ENCODE data around the gene NRIP2.

Gene NRIP2

GRCh38 chr12:2779281-2779680, 55.6 kb downstream of the NRIP2 start:
- no peak overlapping the region for H3K27ac ChIP-seq (replicated peaks)
- peaks cover 10% of the 10 kb centered on the region for H3K27me3 ChIP-seq (ENCODE audit: insufficient read depth, poor library complexity, severe bottlenecking)
- no peak for TF ChIP-seq POLR2AphosphoS5 (IDR thresholded peaks at IDR 0.05; ENCODE audit: low read depth)
- TF ChIP-seq SPI1 (IDR thresholded peaks at IDR 0.05; ENCODE audit: borderline replicate concordance, low read depth): no peak
- TF ChIP-seq REST (IDR thresholded peaks at IDR 0.05; ENCODE audit: insufficient replicate concordance, low read depth): no peak
- no peak for TF ChIP-seq GABPA (IDR thresholded peaks at IDR 0.05; ENCODE audit: low read depth)
- TF ChIP-seq CTCF (IDR thresholded peaks at IDR 0.05; ENCODE audit: insufficient read depth, low read length): no peak
- no peak for DNase-seq (ENCODE audit: low read depth in 1 of 2, low spot score in 1 of 2)
- H3K4me3 ChIP-seq (replicated peaks; ENCODE audit: insufficient read depth, low read length): no peak overlapping the region

DNA sequence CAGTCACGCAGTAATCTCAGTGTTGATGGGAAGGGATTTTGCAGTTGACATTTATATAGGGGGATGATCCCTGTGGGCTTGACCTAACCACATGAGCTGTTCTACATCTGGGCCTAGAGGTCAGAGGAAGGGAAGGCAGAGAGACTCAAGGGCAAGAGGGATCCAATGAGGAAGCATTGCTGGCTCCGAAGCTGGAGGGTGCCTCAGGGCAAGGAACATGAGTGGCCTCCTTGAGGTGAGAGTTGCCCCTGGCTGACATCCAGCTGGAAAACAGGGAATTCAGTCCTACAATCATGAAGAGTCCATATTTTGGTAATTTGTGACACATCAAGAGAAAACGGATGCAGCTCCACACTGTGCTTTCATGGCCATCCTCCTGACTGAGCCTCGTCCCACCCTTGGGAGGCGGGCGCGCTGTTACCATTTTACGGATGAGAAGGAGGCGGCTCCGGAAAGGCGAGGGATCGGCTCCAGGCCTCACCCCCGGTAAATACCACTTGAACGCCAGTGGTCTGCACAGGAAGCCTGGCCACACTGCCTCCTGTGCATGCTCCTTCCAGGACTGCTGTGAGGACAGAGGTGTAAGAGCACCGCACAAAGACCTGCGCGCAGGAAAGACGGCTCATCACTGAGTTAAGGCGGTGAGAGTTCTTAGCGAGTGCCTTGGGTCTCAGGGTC, 58.6 kb downstream of the NRIP2 start:
- no peak for DNase-seq (ENCODE audit: low read depth in 1 of 2, low spot score in 1 of 2)
- Histone ChIP-seq H3K4me3 (replicated peaks; ENCODE audit: insufficient read depth, low read length) (no peak overlapping the region), H3K27ac (replicated peaks) (no peak overlapping the region), H3K27me3 (ENCODE audit: insufficient read depth, poor library complexity, severe bottlenecking) (peaks cover 2% of the 10 kb centered on the region)
- TF ChIP-seq GABPA (IDR thresholded peaks at IDR 0.05; ENCODE audit: low read depth) (no peak), SPI1 (IDR thresholded peaks at IDR 0.05; ENCODE audit: borderline replicate concordance, low read depth) (no peak), CTCF (IDR thresholded peaks at IDR 0.05; ENCODE audit: insufficient read depth, low read length) (no peak), REST (IDR thresholded peaks at IDR 0.05; ENCODE audit: insufficient replicate concordance, low read depth) (no peak), POLR2AphosphoS5 (IDR thresholded peaks at IDR 0.05; ENCODE audit: low read depth) (no peak)

DNA sequence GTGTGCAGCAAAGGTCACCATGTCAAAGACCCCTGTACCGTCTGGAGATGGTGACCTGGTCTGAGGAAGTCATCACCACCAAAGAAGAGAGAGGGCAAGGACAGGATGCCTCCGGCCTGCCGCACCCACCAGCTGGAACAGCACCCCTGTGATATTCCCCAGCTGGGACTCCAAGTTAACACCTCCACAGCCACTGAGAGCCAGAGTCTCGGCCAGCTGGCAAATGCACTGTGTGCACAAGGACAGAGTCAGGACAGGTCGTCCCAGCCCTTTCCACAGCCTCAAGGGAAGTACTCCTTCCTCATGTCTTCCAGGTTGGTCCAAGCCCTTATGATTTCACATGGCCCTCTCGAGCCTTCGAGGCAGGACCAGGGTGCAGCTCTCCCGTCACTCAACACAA, 59.4 kb downstream of the NRIP2 start:
- DNase-seq (ENCODE audit: low read depth in 1 of 2, low spot score in 1 of 2): no peak
- H3K4me3 ChIP-seq (replicated peaks; ENCODE audit: insufficient read depth, low read length): no peak overlapping the region
- TF ChIP-seq POLR2AphosphoS5 (IDR thresholded peaks at IDR 0.05; ENCODE audit: low read depth) (no peak), REST (IDR thresholded peaks at IDR 0.05; ENCODE audit: insufficient replicate concordance, low read depth) (no peak), CTCF (IDR thresholded peaks at IDR 0.05; ENCODE audit: insufficient read depth, low read length) (no peak), SPI1 (IDR thresholded peaks at IDR 0.05; ENCODE audit: borderline replicate concordance, low read depth) (no peak), GABPA (IDR thresholded peaks at IDR 0.05; ENCODE audit: low read depth) (no peak)
- peaks cover 2% of the 10 kb centered on the region for H3K27me3 ChIP-seq (ENCODE audit: insufficient read depth, poor library complexity, severe bottlenecking)
- H3K27ac ChIP-seq (replicated peaks): no peak overlapping the region

All from HL-60 (cell line).